Karpas-422 (cell line): ENCODE results near the gene PRR19. TPM values are rescaled to one million over a fixed set of nuclear protein-coding genes. Genes with fewer than 3 reads are reported as not detected.
A peak's percentile ranks its signal among the peaks of the same experiment; 100 is the strongest.

Experiments used
- DNase-seq: peaks from one replicate; pipeline ENCODE4 v3.0.0-alpha.2; 2015
- H2AFZ ChIP-seq: fragments of 200-600 bp; sonication (generic); 2 replicates; pipeline ENCODE4 v1.6.1; 2014; ENCODE audit warnings: antibody characterized with exemption, low read length, mixed read lengths
- H3K27ac ChIP-seq: fragments of 200-600 bp; sonication (generic); 2 replicates; pipeline ENCODE4 v1.5.1; 2014; ENCODE audit warnings: mild to moderate bottlenecking, low read length, moderate library complexity
- H3K27me3 ChIP-seq: fragments of 200-600 bp; sonication (generic); 2 replicates; pipeline ENCODE4 v1.6.1; 2014; ENCODE audit warnings: low read length, mixed read lengths
- H3K36me3 ChIP-seq: fragments of 200-600 bp; sonication (generic); 2 replicates; pipeline ENCODE4 v1.6.1; 2014; ENCODE audit warnings: low read length, mixed read lengths; ENCODE audit not compliant: insufficient read depth
- H3K4me1 ChIP-seq: fragments of 200-600 bp; sonication (generic); 2 replicates; pipeline ENCODE4 v1.6.1; 2014; ENCODE audit warnings: mild to moderate bottlenecking, low read length, mixed read lengths
- H3K4me2 ChIP-seq: fragments of 200-600 bp; sonication (generic); 2 replicates; pipeline ENCODE4 v1.6.1; 2014; ENCODE audit warnings: low read length, low read depth, mild to moderate bottlenecking; ENCODE audit not compliant: poor library complexity, severe bottlenecking
- H3K4me3 ChIP-seq: fragments of 200-600 bp; sonication (generic); 2 replicates; pipeline ENCODE4 v1.5.1; 2014; ENCODE audit warnings: mild to moderate bottlenecking, antibody characterized with exemption, low read length, mixed read lengths
- H3K79me2 ChIP-seq: fragments of 200-600 bp; sonication (generic); 2 replicates; pipeline ENCODE4 v1.6.1; 2014; ENCODE audit warnings: mild to moderate bottlenecking, low read length, mixed read lengths
- H3K9ac ChIP-seq: fragments of 200-600 bp; sonication (generic); 2 replicates; pipeline ENCODE4 v1.6.0; 2014; ENCODE audit warnings: low read length
- H3K9me2 ChIP-seq: fragments of 200-600 bp; sonication (generic), shearing (Covaris generic); replicated peaks from 2 replicates; pipeline ENCODE4 v1.6.0; 2014; ENCODE audit warnings: mild to moderate bottlenecking, low read length, moderate library complexity; ENCODE audit not compliant: insufficient read depth
- H3K9me3 ChIP-seq: fragments of 300-700, 200-600 bp; sonication (generic); 2 replicates; pipeline ENCODE4 v1.6.1; 2014; ENCODE audit warnings: low read length, mixed read lengths
- H4K20me1 ChIP-seq: fragments of 200-600 bp; sonication (generic); 2 replicates; pipeline ENCODE4 v1.6.1; 2014; ENCODE audit warnings: mild to moderate bottlenecking, antibody characterized with exemption, low read length, low read depth; ENCODE audit not compliant: insufficient read depth
- total RNA-seq: library from RNA; depleted of rRNA; stranded (reverse); fragments of >200 nt; shearing (Covaris generic); gene quantifications from 2 replicates; pipeline ENCODE4 v1.2.3, GENCODE V29; 2014; ENCODE audit warnings: low replicate concordance

Gene PRR19
- total RNA-seq, 1 experiment from 2014 or later = 1.2 TPM

- no peak overlapping the region for H3K9ac ChIP-seq
- H2AFZ ChIP-seq = no peak overlapping the region
- H3K79me2 ChIP-seq = peaks cover 9% of the 10 kb centered on the region
- H3K36me3 ChIP-seq = no peaks in the 10 kb centered on the region; the same call in 1 of the 2 replicates
- no peak overlapping the region for H3K27ac ChIP-seq
- no peaks in the 10 kb centered on the region for H3K9me3 ChIP-seq
- no peak for DNase-seq
- no peaks in the 10 kb centered on the region for H3K9me2 ChIP-seq
- H3K4me1 ChIP-seq = peaks cover 19% of the 10 kb centered on the region
- no peaks in the 10 kb centered on the region for H3K27me3 ChIP-seq
- no peaks in the 10 kb centered on the region for H4K20me1 ChIP-seq
- H3K4me2 ChIP-seq = no peak overlapping the region
- H3K4me3 ChIP-seq = no peak overlapping the region
Observed at GRCh38 chr19:42297039-42297438, 4.9 kb upstream of the PRR19 start.

DNA sequence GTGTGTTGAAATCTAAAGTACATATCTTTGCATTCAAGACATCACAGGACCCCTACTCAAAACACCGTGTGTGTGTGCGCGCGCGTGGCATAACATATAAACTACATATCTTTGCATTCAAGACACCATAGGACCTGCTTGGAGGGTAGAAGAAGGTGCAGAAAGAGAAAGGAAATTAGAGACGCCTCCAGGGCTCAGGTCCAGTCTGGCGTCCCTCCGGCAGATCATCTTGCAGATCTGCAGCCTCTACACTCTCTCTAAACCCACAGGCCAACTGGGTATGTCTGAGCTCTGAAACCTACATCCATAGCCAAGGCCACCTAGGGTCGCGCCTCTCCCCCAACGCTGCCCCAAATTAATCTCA is 1.2 kb downstream of the PRR19 start:
- H4K20me1 ChIP-seq = no peaks in the 10 kb centered on the region
- H3K9me3 ChIP-seq = no peaks in the 10 kb centered on the region
- peak overlapping the region; percentile 84 for H3K4me2 ChIP-seq
- H3K4me1 ChIP-seq = peaks cover 21% of the 10 kb centered on the region
- peak overlapping the region; percentile 89 for H3K9ac ChIP-seq
- H3K4me3 ChIP-seq = peak overlapping the region; percentile 77; the same call in 1 of the 2 replicates
- DNase-seq = no peak
- peaks cover 11% of the 10 kb centered on the region for H3K79me2 ChIP-seq
- H3K27me3 ChIP-seq = no peaks in the 10 kb centered on the region
- peak overlapping the region; percentile 90 for H2AFZ ChIP-seq
- H3K36me3 ChIP-seq = no peaks in the 10 kb centered on the region
- no peaks in the 10 kb centered on the region for H3K9me2 ChIP-seq
- H3K27ac ChIP-seq = peak overlapping the region; percentile 66; the same call in 1 of the 2 replicates

DNA sequence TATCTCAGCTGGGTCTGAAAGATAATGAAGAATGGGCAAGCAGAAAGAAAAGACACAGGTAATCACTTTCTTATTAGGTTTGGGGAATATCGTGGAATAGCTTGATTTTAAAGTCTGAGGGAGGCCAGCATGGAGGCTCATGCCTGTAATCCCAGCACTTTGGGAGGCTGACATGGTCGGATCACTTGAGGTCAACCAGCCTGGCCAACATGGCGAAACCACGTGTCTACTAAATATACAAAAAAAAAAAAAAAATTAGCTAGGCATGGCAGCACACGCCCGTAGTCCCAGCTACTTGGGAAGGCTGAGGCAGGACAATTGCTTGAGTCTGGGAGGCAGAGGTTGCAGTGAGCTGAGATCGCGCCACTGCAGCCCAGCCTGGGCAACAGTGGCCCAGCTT is 1.9 kb downstream of the PRR19 start:
- no peak for DNase-seq
- H4K20me1 ChIP-seq = no peaks in the 10 kb centered on the region
- no peak overlapping the region for H3K27ac ChIP-seq
- H3K4me3 ChIP-seq = no peak overlapping the region
- H3K27me3 ChIP-seq = no peaks in the 10 kb centered on the region
- no peaks in the 10 kb centered on the region for H3K9me3 ChIP-seq
- peaks cover 11% of the 10 kb centered on the region for H3K79me2 ChIP-seq
- H3K9ac ChIP-seq = no peak overlapping the region
- H3K4me1 ChIP-seq = peaks cover 21% of the 10 kb centered on the region
- H2AFZ ChIP-seq = no peak overlapping the region
- H3K4me2 ChIP-seq = no peak overlapping the region
- H3K9me2 ChIP-seq = no peaks in the 10 kb centered on the region
- no peaks in the 10 kb centered on the region for H3K36me3 ChIP-seq

- Histone ChIP-seq H3K4me1 (peaks cover 14% of the 10 kb centered on the region), H3K9me2 (no peaks in the 10 kb centered on the region), H4K20me1 (no peaks in the 10 kb centered on the region), H3K4me3 (no peak overlapping the region), H3K4me2 (no peak overlapping the region), H3K27me3 (no peaks in the 10 kb centered on the region), H3K79me2 (peaks cover 6% of the 10 kb centered on the region), H3K9ac (no peak overlapping the region), H2AFZ (no peak overlapping the region), H3K9me3 (no peaks in the 10 kb centered on the region), H3K36me3 (no peaks in the 10 kb centered on the region), H3K27ac (no peak overlapping the region)
- no peak for DNase-seq
Observed at GRCh38 chr19:42306646-42307045, 4.7 kb downstream of the PRR19 start.

DNA sequence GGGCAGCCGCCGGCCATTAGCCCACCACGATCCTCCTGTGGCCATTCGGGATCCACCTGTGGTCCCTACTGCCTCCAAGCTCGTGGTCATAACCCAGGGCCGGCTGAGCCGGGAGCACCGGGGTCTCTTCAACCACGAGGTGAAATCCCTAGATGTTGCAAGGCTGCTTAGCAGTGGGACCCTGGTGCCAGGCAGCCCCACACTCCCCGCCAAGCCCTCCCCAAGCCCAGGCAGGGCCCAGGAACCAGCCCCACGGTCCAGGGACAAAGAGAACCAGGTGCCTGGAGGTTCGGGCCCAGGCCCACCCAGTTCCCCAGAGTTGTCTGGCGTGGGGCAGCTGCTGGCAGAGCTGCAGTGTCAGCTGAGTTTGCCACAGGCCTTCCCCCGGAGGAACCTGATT is 7.8 kb downstream of the PRR19 start:
- Histone ChIP-seq H3K9ac (no peak overlapping the region), H3K9me2 (no peaks in the 10 kb centered on the region), H4K20me1 (no peaks in the 10 kb centered on the region), H2AFZ (no peak overlapping the region), H3K4me2 (no peak overlapping the region), H3K4me1 (peaks cover 9% of the 10 kb centered on the region), H3K27me3 (no peaks in the 10 kb centered on the region), H3K36me3 (no peaks in the 10 kb centered on the region), H3K79me2 (no peaks in the 10 kb centered on the region), H3K27ac (no peak overlapping the region), H3K9me3 (no peaks in the 10 kb centered on the region), H3K4me3 (no peak overlapping the region)
- no peak for DNase-seq

DNA sequence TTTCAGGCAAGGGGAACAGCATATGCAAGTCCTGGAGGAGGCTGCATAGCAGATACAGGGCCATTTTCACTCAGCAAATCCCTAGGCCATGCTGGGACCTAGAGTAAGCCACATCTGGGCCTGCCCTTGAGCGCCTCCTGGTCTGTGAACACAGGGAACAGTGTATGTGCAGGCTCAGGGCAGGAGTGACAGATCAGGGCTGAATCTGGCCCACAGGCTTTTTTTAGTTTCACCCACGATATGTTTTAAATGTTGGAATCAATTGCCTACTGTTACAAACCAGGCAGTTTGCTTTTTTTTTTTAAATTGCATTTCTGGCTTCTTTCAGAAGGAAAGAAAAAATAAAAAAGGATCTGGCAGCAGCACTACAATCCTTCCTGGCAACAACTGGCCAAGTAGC is 9.7 kb downstream of the PRR19 start:
- H3K4me2 ChIP-seq = no peak overlapping the region
- DNase-seq = no peak
- H3K9me2 ChIP-seq = no peaks in the 10 kb centered on the region
- peaks cover 21% of the 10 kb centered on the region for H3K4me1 ChIP-seq
- no peak overlapping the region for H2AFZ ChIP-seq
- no peaks in the 10 kb centered on the region for H3K27me3 ChIP-seq
- H3K4me3 ChIP-seq = no peak overlapping the region
- no peaks in the 10 kb centered on the region for H4K20me1 ChIP-seq
- no peaks in the 10 kb centered on the region for H3K36me3 ChIP-seq
- H3K79me2 ChIP-seq = no peaks in the 10 kb centered on the region
- no peaks in the 10 kb centered on the region for H3K9me3 ChIP-seq
- no peak overlapping the region for H3K9ac ChIP-seq
- no peak overlapping the region for H3K27ac ChIP-seq

DNA sequence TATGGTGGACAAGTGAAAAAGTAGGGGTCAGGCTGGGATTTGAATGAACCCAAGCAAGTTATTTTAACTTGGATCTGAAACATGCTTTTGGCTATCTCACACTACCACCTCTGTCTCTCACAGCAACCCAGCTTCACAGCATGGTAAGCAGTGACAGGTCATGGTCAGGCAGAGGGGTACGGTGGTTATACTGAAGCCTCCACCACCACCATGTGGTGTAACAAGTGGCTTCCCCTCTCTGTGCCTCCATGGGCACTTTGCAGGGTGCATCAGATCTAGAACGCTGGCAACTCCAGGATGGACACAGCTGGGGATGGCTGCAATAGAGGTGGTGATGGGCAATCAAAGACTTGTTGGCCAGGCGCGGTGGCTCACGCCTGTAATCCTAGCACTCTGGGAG is 10.4 kb downstream of the PRR19 start:
- Histone ChIP-seq H3K79me2 (no peaks in the 10 kb centered on the region), H3K27me3 (no peaks in the 10 kb centered on the region), H3K4me2 (peak overlapping the region; percentile 88)

GRCh38 chr19:42313096-42313839 is 11.3 kb downstream of the PRR19 start, which contains the start of gene TMEM145:
TMEM145 (plus strand) TSS chr19:42313309; CDS start chr19:42313377, 68 bp downstream.
- H2AFZ ChIP-seq = peak within 1 kb of the TSS; percentile 37; the same call in 1 of the 2 replicates
- no peaks in the 10 kb centered on the region for H3K27me3 ChIP-seq
- no peaks in the 10 kb centered on the region for H3K9me2 ChIP-seq
- peak within 1 kb of the TSS; percentile 56; the same call in 1 of the 2 replicates for H3K27ac ChIP-seq
- H3K4me2 ChIP-seq = peak within 1 kb of the TSS; percentile 88
- H4K20me1 ChIP-seq = no peaks in the 10 kb centered on the region
- H3K9ac ChIP-seq = peak within 1 kb of the TSS; percentile 74
- no peaks in the 10 kb centered on the region for H3K79me2 ChIP-seq
- no peaks in the 10 kb centered on the region for H3K9me3 ChIP-seq
- DNase-seq = peak; percentile 87
- peaks cover 32% of the 10 kb centered on the region for H3K4me1 ChIP-seq
- no peaks in the 10 kb centered on the region for H3K36me3 ChIP-seq
- H3K4me3 ChIP-seq = peak within 1 kb of the TSS; percentile 79

More for the DNA sequence above, 10.4 kb downstream of the PRR19 start:
- peak overlapping the region; percentile 79; the same call in 1 of the 2 replicates for H3K4me3 ChIP-seq
- H3K9me2 ChIP-seq = no peaks in the 10 kb centered on the region
- no peak overlapping the region for H2AFZ ChIP-seq
- H3K9ac ChIP-seq = 0 out of 2 replicates have a peak overlapping the region, but pooled peaks have one; percentile 74
- DNase-seq = no peak
- no peaks in the 10 kb centered on the region for H3K9me3 ChIP-seq
- H3K4me1 ChIP-seq = peaks cover 28% of the 10 kb centered on the region
- H3K27ac ChIP-seq = no peak overlapping the region
- H4K20me1 ChIP-seq = no peaks in the 10 kb centered on the region
- H3K36me3 ChIP-seq = no peaks in the 10 kb centered on the region
